Islet precursor cell (in vitro differentiated cells): ENCODE measurements around the gene UBR4.

Experiments used
- DNase-seq: peaks from one replicate; pipeline ENCODE4 v3.0.0-alpha.2; 2018

UBR4 gene

GRCh38 chr1:19068639-19069276 lies 141.3 kb downstream of the UBR4 start:
- DNase-seq = no peak

- DNase-seq = no peak
Observed at GRCh38 chr1:19067912-19068638, 142.0 kb downstream of the UBR4 start.

DNA sequence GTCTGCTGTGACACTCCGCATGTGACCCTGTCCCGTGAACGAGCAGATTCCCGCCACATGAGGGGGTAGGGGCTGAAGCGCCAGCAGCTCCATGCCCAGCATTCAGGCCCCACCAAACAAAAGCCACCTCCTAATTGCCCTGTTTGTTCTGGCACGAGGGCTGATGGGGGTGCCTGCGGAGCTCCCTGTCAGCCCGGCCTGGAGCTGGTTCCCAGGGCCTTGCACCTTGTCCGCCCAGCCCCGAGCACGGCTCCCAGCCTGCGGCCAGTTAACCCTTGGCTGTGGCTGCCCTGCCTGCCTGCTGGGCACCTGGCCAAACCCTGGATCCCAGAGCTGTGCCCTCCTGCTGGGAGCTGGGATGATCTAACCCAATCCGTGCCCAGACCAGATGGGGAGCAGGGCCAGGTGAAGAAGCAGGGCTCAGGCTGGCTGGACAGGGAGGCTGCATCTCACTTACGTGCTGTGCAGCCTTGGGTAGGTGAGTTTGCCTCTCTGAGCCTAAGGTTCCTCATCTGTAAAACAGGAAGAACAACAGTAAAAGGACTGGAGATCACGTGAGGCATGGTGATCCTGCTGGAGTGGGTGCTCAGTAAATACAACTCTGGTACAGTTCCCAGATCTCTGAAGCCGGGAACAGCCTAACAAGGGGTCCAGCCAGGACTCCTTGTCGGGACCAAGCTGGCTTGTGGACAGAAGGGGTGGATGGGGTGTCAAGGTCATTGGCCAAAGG lies 142.7 kb downstream of the UBR4 start:
- DNase-seq = peak; percentile 79

DNA sequence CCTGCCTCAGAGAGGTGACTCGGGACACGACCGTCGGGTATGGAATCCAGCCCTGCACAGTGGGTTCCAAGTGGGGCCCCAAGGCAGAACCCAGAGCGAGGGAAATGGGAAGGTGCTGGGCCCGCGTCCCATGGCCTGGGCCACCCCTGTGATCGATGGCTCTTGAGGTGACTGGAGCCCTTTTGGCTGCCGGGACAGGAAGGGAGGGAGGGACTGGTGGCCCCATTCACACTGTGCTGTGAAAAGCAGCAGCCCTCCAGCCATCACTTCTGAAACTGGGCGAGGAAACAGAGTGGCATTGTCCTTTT lies 143.2 kb downstream of the UBR4 start:
- DNase-seq = no peak

GRCh38 chr1:19066248-19066873 lies 143.7 kb downstream of the UBR4 start:
- no peak for DNase-seq

GRCh38 chr1:19065526-19066247 lies 144.4 kb downstream of the UBR4 start:
- no peak for DNase-seq

- DNase-seq = no peak
Observed at GRCh38 chr1:19064906-19065450, 145.1 kb downstream of the UBR4 start.

- no peak for DNase-seq
Observed at GRCh38 chr1:19063122-19063521, 146.9 kb downstream of the UBR4 start.

GRCh38 chr1:19062258-19063029 lies 147.6 kb downstream of the UBR4 start:
- DNase-seq = no peak

GRCh38 chr1:19061798-19062197 lies 148.3 kb downstream of the UBR4 start:
- no peak for DNase-seq

DNA sequence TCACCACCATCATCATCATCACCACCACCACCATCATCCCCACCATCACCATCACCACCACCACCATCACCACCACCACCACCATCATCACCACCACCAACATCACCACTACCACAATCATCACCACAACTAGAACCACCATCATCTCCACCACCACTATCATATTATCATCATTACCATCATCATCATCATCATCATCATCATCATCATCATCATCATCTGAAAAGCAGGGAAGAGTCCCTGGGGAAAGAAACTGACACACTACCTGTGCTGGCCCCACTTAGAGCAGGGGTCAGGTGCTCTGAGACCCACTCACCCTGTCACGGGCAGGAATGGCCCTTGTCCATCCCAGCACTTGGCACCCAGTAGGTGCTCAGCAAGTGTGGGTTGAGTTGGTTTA lies 148.7 kb downstream of the UBR4 start:
- no peak for DNase-seq

GRCh38 chr1:19059773-19060172 lies 150.3 kb downstream of the UBR4 start:
- DNase-seq = no peak

GRCh38 chr1:19058476-19058797 lies 151.6 kb downstream of the UBR4 start:
- no peak for DNase-seq

DNA sequence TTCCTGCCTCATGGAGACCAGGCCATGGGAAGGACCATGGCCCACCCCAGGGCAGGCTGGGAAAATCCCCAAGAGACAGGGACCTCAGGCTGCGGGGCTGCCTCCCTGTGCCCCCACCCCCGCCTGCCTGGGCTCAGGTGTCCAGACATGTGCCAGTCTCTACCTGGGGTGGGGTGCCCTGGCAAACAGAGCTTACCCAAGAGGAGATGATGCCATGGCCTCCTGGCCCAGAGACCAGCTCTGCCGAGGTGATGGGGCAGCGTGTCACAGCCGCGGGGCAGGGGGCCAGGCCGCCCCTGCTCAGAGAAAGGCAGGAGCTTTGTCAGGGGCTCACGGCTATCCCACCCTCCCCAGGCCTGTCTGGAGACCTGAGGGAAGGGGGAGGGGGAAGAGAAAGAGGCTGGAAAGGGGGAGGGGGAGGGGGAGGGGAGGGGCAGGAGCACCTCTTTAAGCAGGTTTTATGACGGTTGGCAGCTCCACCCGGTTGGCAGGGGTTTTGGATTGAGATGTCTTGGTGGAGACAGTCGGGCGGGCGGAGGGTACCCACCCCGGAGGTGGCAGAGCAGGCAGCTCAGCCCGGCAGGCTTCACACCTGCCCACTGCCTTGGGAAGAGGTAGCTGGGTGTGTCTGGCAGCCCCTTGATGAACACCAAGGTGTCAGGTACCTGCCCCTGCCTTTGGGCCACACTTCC lies 152.1 kb downstream of the UBR4 start:
- DNase-seq = no peak

DNA sequence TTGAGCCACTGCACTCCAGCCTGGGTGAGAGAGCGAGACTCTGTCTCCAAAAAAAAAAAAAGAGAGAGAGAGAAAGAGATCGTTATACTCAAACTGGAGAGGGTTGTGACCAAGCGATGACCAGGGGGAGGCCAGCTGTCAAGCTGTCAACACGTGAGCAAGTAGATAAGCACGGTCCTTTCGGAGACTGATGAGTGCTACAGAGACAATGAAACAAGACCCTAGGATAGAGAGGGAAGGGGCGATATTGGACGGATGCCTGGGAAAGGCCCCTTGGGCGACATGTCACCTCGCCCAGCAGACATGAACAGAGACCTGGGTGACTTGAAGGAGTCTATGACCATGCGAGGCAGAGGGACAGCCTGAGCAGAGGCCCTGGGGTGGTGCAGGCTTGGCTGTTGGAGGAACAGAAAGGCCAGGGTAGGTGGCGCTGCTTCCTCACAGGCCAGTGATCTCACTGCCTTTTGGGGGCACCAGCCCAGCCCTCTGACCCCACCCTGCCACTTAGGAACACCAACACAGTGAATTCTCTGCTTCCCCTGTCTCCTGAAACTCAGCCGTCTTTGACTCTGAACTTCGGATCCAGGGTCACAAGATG lies 152.8 kb downstream of the UBR4 start:
- no peak for DNase-seq

DNA sequence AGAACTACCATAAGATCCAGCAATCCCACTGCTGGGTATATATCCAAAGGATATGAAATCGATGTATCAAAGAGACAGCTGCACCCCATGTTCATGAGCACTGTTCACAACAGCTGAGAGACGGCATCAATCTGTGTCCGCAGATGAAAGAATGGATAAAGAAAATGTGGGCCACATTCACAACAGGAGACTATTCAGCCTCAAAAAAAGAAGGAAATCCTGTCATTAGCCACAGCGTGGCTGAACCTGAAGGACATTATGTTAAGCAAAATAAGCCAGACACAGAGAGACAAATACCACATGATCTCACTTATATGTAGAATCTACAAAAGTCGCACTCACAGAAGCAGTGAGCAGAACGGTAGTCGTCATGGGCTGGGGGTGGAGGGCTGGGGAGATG lies 154.4 kb downstream of the UBR4 start:
- no peak for DNase-seq

- no peak for DNase-seq
Observed at GRCh38 chr1:19055001-19055400, 155.1 kb downstream of the UBR4 start.

DNA sequence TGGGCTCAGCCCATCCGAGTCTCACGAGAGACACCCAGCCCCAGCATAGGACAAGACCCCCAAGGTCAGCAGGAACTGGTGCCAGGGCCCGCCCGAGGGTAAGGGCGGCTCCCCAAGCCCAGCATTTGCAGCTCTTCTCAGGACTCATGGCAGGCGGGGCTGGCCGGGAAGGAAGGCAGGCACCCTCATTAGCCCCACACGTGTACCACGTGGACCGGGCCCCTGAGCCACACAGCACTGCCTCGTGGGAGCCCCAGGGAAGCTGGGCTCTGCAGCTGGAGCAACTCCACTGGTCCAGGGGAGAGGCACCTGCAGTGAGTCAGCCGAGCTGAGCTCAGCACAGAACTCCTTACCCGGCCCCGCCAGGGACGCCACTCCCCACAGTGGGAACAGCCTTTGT lies 155.8 kb downstream of the UBR4 start:
- no peak for DNase-seq

GRCh38 chr1:19053486-19053885 lies 156.6 kb downstream of the UBR4 start:
- DNase-seq = no peak

DNA sequence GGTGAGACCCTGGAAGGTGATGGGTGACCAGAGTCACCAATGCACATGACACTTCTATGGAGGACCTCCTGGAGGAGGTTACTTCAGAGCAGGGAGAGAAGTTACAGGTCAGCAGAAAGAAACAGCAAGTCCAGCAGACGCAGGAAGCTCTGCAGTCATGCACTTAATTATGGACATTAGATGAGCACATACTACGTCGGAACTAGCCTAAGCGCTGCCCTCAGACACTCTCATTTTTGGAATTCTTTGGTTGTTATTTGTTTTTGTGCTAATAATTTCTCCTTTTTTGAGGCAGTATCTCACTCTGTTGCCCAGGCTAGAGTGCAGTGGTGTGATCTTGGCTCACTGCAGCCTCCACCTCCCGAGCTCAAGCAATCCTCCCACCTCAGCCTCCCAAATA lies 160.3 kb downstream of the UBR4 start:
- DNase-seq = no peak

- no peak for DNase-seq
Observed at GRCh38 chr1:19049128-19049768, 160.8 kb downstream of the UBR4 start.
